ENCODE results near the gene CASKIN1.

DNA sequence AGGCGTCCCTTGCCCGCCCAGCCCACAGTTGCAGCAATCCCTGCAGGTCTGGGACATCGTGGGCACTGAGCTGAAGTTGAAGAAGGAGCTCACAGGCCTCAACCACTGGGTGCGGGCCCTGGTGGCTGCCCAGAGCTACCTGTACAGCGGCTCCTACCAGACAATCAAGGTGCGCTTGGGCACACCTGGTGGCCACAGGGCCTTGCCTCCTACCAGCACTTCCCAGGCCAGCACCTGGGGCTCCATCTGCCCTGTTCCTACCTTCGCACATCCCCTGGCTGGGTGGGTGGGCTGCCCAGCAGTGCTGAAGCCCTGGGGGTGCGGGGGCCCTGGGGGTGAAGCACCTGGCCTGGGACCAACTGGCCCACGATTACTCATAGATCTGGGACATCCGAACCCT is 21.0 kb downstream of the CASKIN1 start:
- TF ChIP-seq, protein P1, sequence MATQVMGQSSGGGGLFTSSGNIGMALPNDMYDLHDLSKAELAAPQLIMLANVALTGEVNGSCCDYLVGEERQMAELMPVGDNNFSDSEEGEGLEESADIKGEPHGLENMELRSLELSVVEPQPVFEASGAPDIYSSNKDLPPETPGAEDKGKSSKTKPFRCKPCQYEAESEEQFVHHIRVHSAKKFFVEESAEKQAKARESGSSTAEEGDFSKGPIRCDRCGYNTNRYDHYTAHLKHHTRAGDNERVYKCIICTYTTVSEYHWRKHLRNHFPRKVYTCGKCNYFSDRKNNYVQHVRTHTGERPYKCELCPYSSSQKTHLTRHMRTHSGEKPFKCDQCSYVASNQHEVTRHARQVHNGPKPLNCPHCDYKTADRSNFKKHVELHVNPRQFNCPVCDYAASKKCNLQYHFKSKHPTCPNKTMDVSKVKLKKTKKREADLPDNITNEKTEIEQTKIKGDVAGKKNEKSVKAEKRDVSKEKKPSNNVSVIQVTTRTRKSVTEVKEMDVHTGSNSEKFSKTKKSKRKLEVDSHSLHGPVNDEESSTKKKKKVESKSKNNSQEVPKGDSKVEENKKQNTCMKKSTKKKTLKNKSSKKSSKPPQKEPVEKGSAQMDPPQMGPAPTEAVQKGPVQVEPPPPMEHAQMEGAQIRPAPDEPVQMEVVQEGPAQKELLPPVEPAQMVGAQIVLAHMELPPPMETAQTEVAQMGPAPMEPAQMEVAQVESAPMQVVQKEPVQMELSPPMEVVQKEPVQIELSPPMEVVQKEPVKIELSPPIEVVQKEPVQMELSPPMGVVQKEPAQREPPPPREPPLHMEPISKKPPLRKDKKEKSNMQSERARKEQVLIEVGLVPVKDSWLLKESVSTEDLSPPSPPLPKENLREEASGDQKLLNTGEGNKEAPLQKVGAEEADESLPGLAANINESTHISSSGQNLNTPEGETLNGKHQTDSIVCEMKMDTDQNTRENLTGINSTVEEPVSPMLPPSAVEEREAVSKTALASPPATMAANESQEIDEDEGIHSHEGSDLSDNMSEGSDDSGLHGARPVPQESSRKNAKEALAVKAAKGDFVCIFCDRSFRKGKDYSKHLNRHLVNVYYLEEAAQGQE (IDR thresholded peaks at IDR 0.05): no peak
- TF ChIP-seq, protein P2, sequence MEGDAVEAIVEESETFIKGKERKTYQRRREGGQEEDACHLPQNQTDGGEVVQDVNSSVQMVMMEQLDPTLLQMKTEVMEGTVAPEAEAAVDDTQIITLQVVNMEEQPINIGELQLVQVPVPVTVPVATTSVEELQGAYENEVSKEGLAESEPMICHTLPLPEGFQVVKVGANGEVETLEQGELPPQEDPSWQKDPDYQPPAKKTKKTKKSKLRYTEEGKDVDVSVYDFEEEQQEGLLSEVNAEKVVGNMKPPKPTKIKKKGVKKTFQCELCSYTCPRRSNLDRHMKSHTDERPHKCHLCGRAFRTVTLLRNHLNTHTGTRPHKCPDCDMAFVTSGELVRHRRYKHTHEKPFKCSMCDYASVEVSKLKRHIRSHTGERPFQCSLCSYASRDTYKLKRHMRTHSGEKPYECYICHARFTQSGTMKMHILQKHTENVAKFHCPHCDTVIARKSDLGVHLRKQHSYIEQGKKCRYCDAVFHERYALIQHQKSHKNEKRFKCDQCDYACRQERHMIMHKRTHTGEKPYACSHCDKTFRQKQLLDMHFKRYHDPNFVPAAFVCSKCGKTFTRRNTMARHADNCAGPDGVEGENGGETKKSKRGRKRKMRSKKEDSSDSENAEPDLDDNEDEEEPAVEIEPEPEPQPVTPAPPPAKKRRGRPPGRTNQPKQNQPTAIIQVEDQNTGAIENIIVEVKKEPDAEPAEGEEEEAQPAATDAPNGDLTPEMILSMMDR (IDR thresholded peaks at IDR 0.05; ENCODE audit: low read depth, low read length, missing input control): no peak
- TF ChIP-seq, protein P3, sequence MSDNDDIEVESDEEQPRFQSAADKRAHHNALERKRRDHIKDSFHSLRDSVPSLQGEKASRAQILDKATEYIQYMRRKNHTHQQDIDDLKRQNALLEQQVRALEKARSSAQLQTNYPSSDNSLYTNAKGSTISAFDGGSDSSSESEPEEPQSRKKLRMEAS (IDR thresholded peaks at IDR 0.05): no peak
- no peak for TF ChIP-seq GABPA (IDR thresholded peaks at IDR 0.05 in 1 of 2, conservative IDR thresholded peaks at IDR 0.05 in 1 of 2)
- TF ChIP-seq YY1 (IDR thresholded peaks at IDR 0.05): no peak
- TF ChIP-seq, protein P4, sequence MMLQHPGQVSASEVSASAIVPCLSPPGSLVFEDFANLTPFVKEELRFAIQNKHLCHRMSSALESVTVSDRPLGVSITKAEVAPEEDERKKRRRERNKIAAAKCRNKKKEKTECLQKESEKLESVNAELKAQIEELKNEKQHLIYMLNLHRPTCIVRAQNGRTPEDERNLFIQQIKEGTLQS (IDR thresholded peaks at IDR 0.05): no peak
- no peak for TF ChIP-seq RAD21 (IDR thresholded peaks at IDR 0.05)
- no peak for TF ChIP-seq FOXA1 (IDR thresholded peaks at IDR 0.05)
- TF ChIP-seq NR2F2 (IDR thresholded peaks at IDR 0.05): no peak
- no peak for TF ChIP-seq JUND (IDR thresholded peaks at IDR 0.05)
- no peak for TF ChIP-seq TAF1 (conservative IDR thresholded peaks at IDR 0.05)
- no peak for TF ChIP-seq EGR1 (IDR thresholded peaks at IDR 0.05; ENCODE audit: low read depth in 2 of 2)
